ENCODE results near the gene TWF2.

TWF2 gene

DNA sequence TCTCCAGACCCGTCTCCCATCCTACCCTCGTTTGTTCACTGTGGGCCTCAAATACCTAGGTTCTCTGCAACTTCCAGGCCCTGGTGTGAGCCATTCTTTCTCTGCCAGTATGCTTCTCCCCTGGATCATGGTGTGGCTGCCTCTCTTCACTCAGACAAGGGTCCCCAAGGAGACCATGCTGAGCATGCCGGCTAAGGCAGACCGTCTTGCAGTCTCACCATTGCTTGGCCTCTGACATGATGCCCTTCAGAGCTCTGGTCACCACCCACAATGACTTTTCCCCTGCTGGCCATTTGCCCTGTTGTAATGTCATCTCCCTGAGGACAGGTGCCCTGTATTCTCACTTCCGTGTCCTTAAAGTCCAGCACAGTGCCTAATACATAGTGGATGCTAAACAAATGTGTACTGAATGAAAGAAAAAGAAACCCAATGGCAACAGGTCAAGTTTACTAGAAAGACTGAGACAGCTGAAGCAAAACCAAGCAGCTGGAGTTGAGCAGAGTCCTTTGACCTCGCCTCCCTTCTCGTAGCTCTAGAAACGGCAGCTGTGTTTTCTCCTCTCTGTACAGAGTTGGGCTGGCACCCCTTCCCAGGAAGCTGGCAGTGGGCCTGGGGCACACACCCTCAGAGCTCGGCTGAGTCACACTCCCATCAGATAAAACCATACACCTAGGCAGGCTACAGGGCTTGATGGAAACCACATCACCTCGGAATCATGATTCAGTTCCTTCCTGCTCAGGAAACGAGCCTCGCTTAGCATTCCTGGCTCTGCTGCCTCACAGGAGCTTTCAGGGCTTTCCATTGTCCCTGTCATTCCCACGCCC is 22.2 kb downstream of the TWF2 start:
- peaks cover 14% of the 10 kb centered on the region for H3K4me1 ChIP-seq (ENCODE audit: insufficient read depth, low read length, severe bottlenecking)
- H3K9me2 ChIP-seq (ENCODE audit: low read depth, low read length) = no peaks in the 10 kb centered on the region
- H3K4me3 ChIP-seq (ENCODE audit: low read depth, low read length, poor library complexity, severe bottlenecking) = no peak overlapping the region
- H3K27ac ChIP-seq (ENCODE audit: low read depth, low read length, poor library complexity, severe bottlenecking) = no peak overlapping the region
- no peaks in the 10 kb centered on the region for H4K20me1 ChIP-seq (ENCODE audit: insufficient read depth, low read length)
- TF ChIP-seq, protein P1, sequence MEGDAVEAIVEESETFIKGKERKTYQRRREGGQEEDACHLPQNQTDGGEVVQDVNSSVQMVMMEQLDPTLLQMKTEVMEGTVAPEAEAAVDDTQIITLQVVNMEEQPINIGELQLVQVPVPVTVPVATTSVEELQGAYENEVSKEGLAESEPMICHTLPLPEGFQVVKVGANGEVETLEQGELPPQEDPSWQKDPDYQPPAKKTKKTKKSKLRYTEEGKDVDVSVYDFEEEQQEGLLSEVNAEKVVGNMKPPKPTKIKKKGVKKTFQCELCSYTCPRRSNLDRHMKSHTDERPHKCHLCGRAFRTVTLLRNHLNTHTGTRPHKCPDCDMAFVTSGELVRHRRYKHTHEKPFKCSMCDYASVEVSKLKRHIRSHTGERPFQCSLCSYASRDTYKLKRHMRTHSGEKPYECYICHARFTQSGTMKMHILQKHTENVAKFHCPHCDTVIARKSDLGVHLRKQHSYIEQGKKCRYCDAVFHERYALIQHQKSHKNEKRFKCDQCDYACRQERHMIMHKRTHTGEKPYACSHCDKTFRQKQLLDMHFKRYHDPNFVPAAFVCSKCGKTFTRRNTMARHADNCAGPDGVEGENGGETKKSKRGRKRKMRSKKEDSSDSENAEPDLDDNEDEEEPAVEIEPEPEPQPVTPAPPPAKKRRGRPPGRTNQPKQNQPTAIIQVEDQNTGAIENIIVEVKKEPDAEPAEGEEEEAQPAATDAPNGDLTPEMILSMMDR (IDR thresholded peaks at IDR 0.05; ENCODE audit: low read length) = no peak
- no peak for TF ChIP-seq EZH2 (IDR thresholded peaks at IDR 0.05; ENCODE audit: borderline replicate concordance, low read length)
- H3K79me2 ChIP-seq (ENCODE audit: insufficient read depth, low read length) = no peaks in the 10 kb centered on the region
- no peak overlapping the region for H2AFZ ChIP-seq (ENCODE audit: low read length)
- H3K4me2 ChIP-seq (ENCODE audit: low read length) = no peak overlapping the region
- H3K9me3 ChIP-seq (ENCODE audit: low read length) = no peaks in the 10 kb centered on the region
- peaks cover 62% of the 10 kb centered on the region for H3K36me3 ChIP-seq (ENCODE audit: insufficient read depth, low read length)
- H3F3A ChIP-seq (ENCODE audit: insufficient read depth, low read length) = no peaks in the 10 kb centered on the region
- no peak overlapping the region for H3K9ac ChIP-seq (ENCODE audit: low read length)
- H3K27me3 ChIP-seq (ENCODE audit: insufficient read depth, low read length) = no peaks in the 10 kb centered on the region

GRCh38 chr3:52215351-52215750 is 23.6 kb downstream of the TWF2 start:
- no peaks in the 10 kb centered on the region for H3K9me3 ChIP-seq (ENCODE audit: low read length)
- no peaks in the 10 kb centered on the region for H4K20me1 ChIP-seq (ENCODE audit: insufficient read depth, low read length)
- H3K79me2 ChIP-seq (ENCODE audit: insufficient read depth, low read length) = no peaks in the 10 kb centered on the region
- H3K36me3 ChIP-seq (ENCODE audit: insufficient read depth, low read length) = peaks cover 65% of the 10 kb centered on the region
- H3K4me2 ChIP-seq (ENCODE audit: low read length) = no peak overlapping the region
- H2AFZ ChIP-seq (ENCODE audit: low read length) = no peak overlapping the region
- H3K9me2 ChIP-seq (ENCODE audit: low read depth, low read length) = no peaks in the 10 kb centered on the region
- TF ChIP-seq EZH2 (IDR thresholded peaks at IDR 0.05; ENCODE audit: borderline replicate concordance, low read length) = no peak
- TF ChIP-seq, protein P1 (IDR thresholded peaks at IDR 0.05; ENCODE audit: low read length) = no peak
- no peaks in the 10 kb centered on the region for H3F3A ChIP-seq (ENCODE audit: insufficient read depth, low read length)
- H3K4me1 ChIP-seq (ENCODE audit: insufficient read depth, low read length, severe bottlenecking) = peaks cover 13% of the 10 kb centered on the region
- no peaks in the 10 kb centered on the region for H3K27me3 ChIP-seq (ENCODE audit: insufficient read depth, low read length)
- no peak overlapping the region for H3K4me3 ChIP-seq (ENCODE audit: low read depth, low read length, poor library complexity, severe bottlenecking)
- H3K27ac ChIP-seq (ENCODE audit: low read depth, low read length, poor library complexity, severe bottlenecking) = no peak overlapping the region
- no peak overlapping the region for H3K9ac ChIP-seq (ENCODE audit: low read length)

- no peak overlapping the region for H3K4me3 ChIP-seq (ENCODE audit: low read depth, low read length, poor library complexity, severe bottlenecking)
- peaks cover 10% of the 10 kb centered on the region for H3K4me1 ChIP-seq (ENCODE audit: insufficient read depth, low read length, severe bottlenecking)
- H3K36me3 ChIP-seq (ENCODE audit: insufficient read depth, low read length) = peaks cover 70% of the 10 kb centered on the region
- no peaks in the 10 kb centered on the region for H3K9me3 ChIP-seq (ENCODE audit: low read length)
- no peak overlapping the region for H3K27ac ChIP-seq (ENCODE audit: low read depth, low read length, poor library complexity, severe bottlenecking)
- H3K9me2 ChIP-seq (ENCODE audit: low read depth, low read length) = no peaks in the 10 kb centered on the region
- no peaks in the 10 kb centered on the region for H4K20me1 ChIP-seq (ENCODE audit: insufficient read depth, low read length)
- no peak overlapping the region for H2AFZ ChIP-seq (ENCODE audit: low read length)
- H3K9ac ChIP-seq (ENCODE audit: low read length) = no peak overlapping the region
- H3F3A ChIP-seq (ENCODE audit: insufficient read depth, low read length) = no peaks in the 10 kb centered on the region
- H3K27me3 ChIP-seq (ENCODE audit: insufficient read depth, low read length) = no peaks in the 10 kb centered on the region
- H3K79me2 ChIP-seq (ENCODE audit: insufficient read depth, low read length) = no peaks in the 10 kb centered on the region
- no peak overlapping the region for H3K4me2 ChIP-seq (ENCODE audit: low read length)
- no peak for TF ChIP-seq EZH2 (IDR thresholded peaks at IDR 0.05; ENCODE audit: borderline replicate concordance, low read length)
- TF ChIP-seq, protein P1 (IDR thresholded peaks at IDR 0.05; ENCODE audit: low read length) = no peak
Measured at GRCh38 chr3:52213901-52214300, 25.1 kb downstream of the TWF2 start.

All from OCI-LY1 (cell line).